Mucosa of descending colon (tissue), 3 donors: ENCODE data around the gene RETREG2. TPM values are rescaled to one million over a fixed set of nuclear protein-coding genes. Genes with fewer than 3 reads are reported as not detected.

Source experiments
- ATAC-seq: fragments of 200-7000 bp; cut with Tn5 transposase; one replicate; pipeline ENCODE4 v1.9.1; 2020; ENCODE audit warnings: mild to moderate bottlenecking, moderate library complexity
- DNase-seq, 3 donors: peaks; one replicate each; pipeline ENCODE4 v3.0.0-alpha.2; 2020
- H3K36me3 ChIP-seq: fragments of 200-600 bp; one replicate; pipeline ENCODE4 v1.8.0; 2021; ENCODE audit warnings: low read depth, mild to moderate bottlenecking
- H3K4me1 ChIP-seq: fragments of 200-600 bp; one replicate; pipeline ENCODE4 v1.8.0; 2021; ENCODE audit warnings: low read depth, mild to moderate bottlenecking
- H3K4me3 ChIP-seq: fragments of 200-600 bp; one replicate; pipeline ENCODE4 v1.8.0; 2021; ENCODE audit warnings: mild to moderate bottlenecking
- H3K9me3 ChIP-seq: fragments of 200-600 bp; one replicate; pipeline ENCODE4 v1.8.0; 2021; ENCODE audit warnings: mild to moderate bottlenecking
- intact Hi-C, 2 donors: fragments of 100-400 bp; cut with DNase I in 1 of 2; cut with micrococcal nuclease in 1 of 2; formaldehyde crosslinking; loops; one replicate each; pipeline versions ENCODE4 v1.11.0 to v1.11.1; 2022; cut with DNase I, micrococcal nuclease
- total RNA-seq, 3 donors: library from RNA; stranded (reverse); fragmentation: NEBNext Ultra II Directional in 2 of 3; extraction: Animal tissue kit (Norgen Biotek cat#: 25700) in 2 of 3; gene quantifications; one replicate each; pipeline versions ENCODE4 v1.2.1 to v1.2.4, GENCODE V29; 2021 to 2023
- TF ChIP-seq, protein P1 (sequence below): fragments of 200-600 bp; IDR thresholded peaks from one replicate; pipeline ENCODE4 v1.8.0; 2022; ENCODE audit warnings: antibody characterized with exemption, mild to moderate bottlenecking
- donor health status: DM: no; HTN: no; CAD: no; lungs with moderate emphysema.
- donor health status: DM: no; HTN: no; CAD: no.
- donor health status: DM: no; HTN: yes; CAD: no.

The RETREG2 gene
- total RNA-seq, 3 donors from 2014 or later = 110 to 159 (median 110) TPM

GRCh38 chr2:219219784-219220532 is 41.9 kb downstream of the RETREG2 start:
- DNase-seq (no peak), ATAC-seq (no peak)
- Histone ChIP-seq H3K36me3 (peaks cover 10% of the 10 kb centered on the region), H3K9me3 (no peaks in the 10 kb centered on the region), H3K4me1 (peaks cover 26% of the 10 kb centered on the region), H3K4me3 (no peak overlapping the region)
- TF ChIP-seq, protein P1, sequence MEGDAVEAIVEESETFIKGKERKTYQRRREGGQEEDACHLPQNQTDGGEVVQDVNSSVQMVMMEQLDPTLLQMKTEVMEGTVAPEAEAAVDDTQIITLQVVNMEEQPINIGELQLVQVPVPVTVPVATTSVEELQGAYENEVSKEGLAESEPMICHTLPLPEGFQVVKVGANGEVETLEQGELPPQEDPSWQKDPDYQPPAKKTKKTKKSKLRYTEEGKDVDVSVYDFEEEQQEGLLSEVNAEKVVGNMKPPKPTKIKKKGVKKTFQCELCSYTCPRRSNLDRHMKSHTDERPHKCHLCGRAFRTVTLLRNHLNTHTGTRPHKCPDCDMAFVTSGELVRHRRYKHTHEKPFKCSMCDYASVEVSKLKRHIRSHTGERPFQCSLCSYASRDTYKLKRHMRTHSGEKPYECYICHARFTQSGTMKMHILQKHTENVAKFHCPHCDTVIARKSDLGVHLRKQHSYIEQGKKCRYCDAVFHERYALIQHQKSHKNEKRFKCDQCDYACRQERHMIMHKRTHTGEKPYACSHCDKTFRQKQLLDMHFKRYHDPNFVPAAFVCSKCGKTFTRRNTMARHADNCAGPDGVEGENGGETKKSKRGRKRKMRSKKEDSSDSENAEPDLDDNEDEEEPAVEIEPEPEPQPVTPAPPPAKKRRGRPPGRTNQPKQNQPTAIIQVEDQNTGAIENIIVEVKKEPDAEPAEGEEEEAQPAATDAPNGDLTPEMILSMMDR = no peak
- intact Hi-C loops = loop anchor here in 1 of 2 donors (10.0 kb wide), 1 partner anchor 55 kb away; the partner anchor contains the start of gene NHEJ1

DNA sequence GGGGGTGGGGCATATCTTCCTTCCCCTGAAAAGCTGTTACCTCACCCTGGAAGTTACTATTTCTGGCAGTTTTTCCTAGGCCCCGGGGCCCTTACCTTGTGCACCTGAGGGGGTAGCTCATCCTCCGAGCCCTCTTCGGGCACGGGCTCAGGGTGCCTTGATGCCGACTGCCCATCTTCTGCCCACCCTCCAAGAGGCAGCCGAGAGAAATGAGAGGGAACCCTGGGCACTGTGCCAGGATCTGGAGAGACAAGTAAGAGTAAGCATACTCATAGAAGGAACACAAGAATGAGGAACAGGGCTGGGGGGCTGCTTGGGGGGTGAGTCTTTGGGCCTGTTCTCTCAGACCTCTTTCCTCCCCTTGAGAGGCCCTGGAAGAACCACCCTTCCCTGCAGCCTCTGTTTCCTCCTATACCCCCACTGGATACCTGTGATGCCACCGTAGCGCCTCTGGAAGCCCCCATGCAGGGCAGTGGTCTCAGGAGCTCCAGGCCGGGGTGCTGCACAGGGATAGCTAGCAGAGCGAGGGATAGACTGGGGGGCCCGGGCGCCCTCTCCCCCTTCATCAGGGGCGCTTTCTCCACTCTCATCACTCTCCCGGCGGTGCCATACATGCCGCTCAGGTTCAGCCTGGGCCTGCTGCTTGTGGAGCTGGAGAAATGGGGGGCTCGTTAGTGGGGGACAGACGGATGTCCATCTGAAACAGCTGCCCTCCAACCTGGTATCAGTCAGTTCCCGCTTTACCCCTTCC is 42.8 kb downstream of the RETREG2 start:
- ATAC-seq = no peak
- no peaks in the 10 kb centered on the region for H3K9me3 ChIP-seq
- DNase-seq = no peak
- intact Hi-C loops = no loop called here
- H3K4me3 ChIP-seq = no peak overlapping the region
- peaks cover 26% of the 10 kb centered on the region for H3K4me1 ChIP-seq
- H3K36me3 ChIP-seq = peaks cover 10% of the 10 kb centered on the region
- TF ChIP-seq, protein P1 = no peak

- Histone ChIP-seq H3K9me3 (no peaks in the 10 kb centered on the region), H3K36me3 (peaks cover 10% of the 10 kb centered on the region), H3K4me3 (no peak overlapping the region), H3K4me1 (peaks cover 26% of the 10 kb centered on the region)
- ATAC-seq (no peak), DNase-seq (no peak)
- TF ChIP-seq, protein P1 = no peak
- intact Hi-C loops = no loop called here
These were observed 44.0 kb downstream of the RETREG2 start for GRCh38 chr2:219221957-219222518.

GRCh38 chr2:219223831-219224610 is 45.9 kb downstream of the RETREG2 start:
- TF ChIP-seq, protein P1 = no peak
- Histone ChIP-seq H3K4me3 (no peak overlapping the region), H3K4me1 (peaks cover 14% of the 10 kb centered on the region), H3K36me3 (peaks cover 10% of the 10 kb centered on the region), H3K9me3 (no peaks in the 10 kb centered on the region)
- DNase-seq (no peak), ATAC-seq (no peak)
- intact Hi-C loops = no loop called here

DNA sequence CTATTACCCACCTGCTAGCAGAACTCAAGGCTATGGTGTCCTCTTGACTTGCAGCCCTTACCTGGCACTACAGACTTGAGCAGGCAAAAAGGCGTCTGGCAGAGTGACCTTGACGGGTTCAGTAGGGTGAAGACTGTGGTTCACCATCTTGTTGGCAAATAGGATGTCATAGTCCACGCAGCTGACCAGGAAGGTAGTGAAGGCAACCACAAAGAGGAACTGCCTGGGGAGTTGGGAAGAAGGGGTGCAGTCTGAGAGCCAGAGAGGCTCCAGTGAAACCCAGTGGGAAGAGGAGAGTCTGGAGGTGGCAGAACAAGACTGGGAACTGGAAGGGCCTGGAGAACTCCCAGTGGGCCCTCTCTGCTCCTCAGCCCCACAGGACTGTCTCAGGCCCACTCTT is 47.3 kb downstream of the RETREG2 start:
- peaks cover 10% of the 10 kb centered on the region for H3K36me3 ChIP-seq
- TF ChIP-seq, protein P1 = no peak
- no peaks in the 10 kb centered on the region for H3K9me3 ChIP-seq
- DNase-seq (no peak), ATAC-seq (no peak)
- peaks cover 9% of the 10 kb centered on the region for H3K4me1 ChIP-seq
- intact Hi-C loops = no loop called here
- H3K4me3 ChIP-seq = no peak overlapping the region
